ENCODE results near the gene SLC35G2. TPM values are rescaled to one million over a fixed set of nuclear protein-coding genes. Genes with fewer than 3 reads are reported as not detected.
"Not testable (repeated sequence)": the region's sequence is repeated elsewhere in the genome, so short reads cannot be mapped to it uniquely, and the experiment has no call there.

Gene SLC35G2
- total RNA-seq, 1 donor from 2014 or later, result 10.1 TPM

- Histone ChIP-seq H3K4me1 (ENCODE audit: insufficient read depth, low read length) (peaks cover 12% of the 10 kb centered on the region), H3K27me3 (ENCODE audit: insufficient read depth, low read length) (no peaks in the 10 kb centered on the region), H3K9me3 (ENCODE audit: insufficient read depth, low read depth, low read length) (no peaks in the 10 kb centered on the region), H3K79me2 (ENCODE audit: insufficient read depth, low read length) (peaks cover 86% of the 10 kb centered on the region), H3K4me2 (ENCODE audit: low read length) (no peak overlapping the region), H3K4me3 (ENCODE audit: insufficient read depth, low read depth, low read length) (no peak overlapping the region), H3K36me3 (ENCODE audit: insufficient read depth, low read length) (no peaks in the 10 kb centered on the region), H3K9ac (ENCODE audit: low read length) (no peak overlapping the region), H4K20me1 (ENCODE audit: insufficient read depth, low read length) (peaks cover 53% of the 10 kb centered on the region), H3K27ac (ENCODE audit: low read depth, low read length) (no peak overlapping the region), H2AFZ (ENCODE audit: low read depth, low read length) (no peak overlapping the region)
- Mint-ChIP-seq H3K27me3 (ENCODE audit: low read depth, unreplicated experiment) (no peaks in the 10 kb centered on the region), H3K4me3 (ENCODE audit: unreplicated experiment) (no peak overlapping the region), H3K36me3 (ENCODE audit: low read depth, unreplicated experiment) (peaks cover 24% of the 10 kb centered on the region), H3K4me1 (ENCODE audit: low read depth, unreplicated experiment) (peaks cover 11% of the 10 kb centered on the region), H3K27ac (ENCODE audit: unreplicated experiment) (no peak overlapping the region), H3K9me3 (ENCODE audit: unreplicated experiment) (peaks cover 10% of the 10 kb centered on the region)
- no peak for FAIRE-seq
- TF ChIP-seq CTCF (IDR thresholded peaks at IDR 0.05; ENCODE audit: insufficient read depth, low read depth, low read length) (no peak), EZH2 (IDR thresholded peaks at IDR 0.05; ENCODE audit: insufficient read depth, low read length) (no peak)
- DNase-seq (ENCODE audit: low read depth), result no peak
Measured at GRCh38 chr3:136891934-136892855, 73.3 kb downstream of the SLC35G2 start.

GRCh38 chr3:136893848-136894443 lies 75.0 kb downstream of the SLC35G2 start:
- no peak overlapping the region for H3K27ac Mint-ChIP-seq (ENCODE audit: unreplicated experiment)
- Histone ChIP-seq H4K20me1 (ENCODE audit: insufficient read depth, low read length) (peaks cover 54% of the 10 kb centered on the region), H3K79me2 (ENCODE audit: insufficient read depth, low read length) (peaks cover 90% of the 10 kb centered on the region), H3K36me3 (ENCODE audit: insufficient read depth, low read length) (no peaks in the 10 kb centered on the region), H3K4me3 (ENCODE audit: insufficient read depth, low read depth, low read length) (no peak overlapping the region), H3K4me2 (ENCODE audit: low read length) (peak overlapping the region; percentile 23), H3K27me3 (ENCODE audit: insufficient read depth, low read length) (no peaks in the 10 kb centered on the region), H3K27ac (ENCODE audit: low read depth, low read length) (peak overlapping the region; percentile 16), H3K4me1 (ENCODE audit: insufficient read depth, low read length) (peaks cover 12% of the 10 kb centered on the region), H2AFZ (ENCODE audit: low read depth, low read length) (no peak overlapping the region), H3K9ac (ENCODE audit: low read length) (no peak overlapping the region), H3K9me3 (ENCODE audit: insufficient read depth, low read depth, low read length) (no peaks in the 10 kb centered on the region)
- no peak overlapping the region for H3K4me3 Mint-ChIP-seq (ENCODE audit: unreplicated experiment)
- DNase-seq (ENCODE audit: low read depth) (peak; percentile 80), FAIRE-seq (peak; percentile 17)
- TF ChIP-seq CTCF (IDR thresholded peaks at IDR 0.05; ENCODE audit: insufficient read depth, low read depth, low read length) (no peak), EZH2 (IDR thresholded peaks at IDR 0.05; ENCODE audit: insufficient read depth, low read length) (no peak)
- H3K36me3 Mint-ChIP-seq (ENCODE audit: low read depth, unreplicated experiment), result peaks cover 22% of the 10 kb centered on the region
- peaks cover 10% of the 10 kb centered on the region for H3K9me3 Mint-ChIP-seq (ENCODE audit: unreplicated experiment)
- no peaks in the 10 kb centered on the region for H3K27me3 Mint-ChIP-seq (ENCODE audit: low read depth, unreplicated experiment)
- peaks cover 13% of the 10 kb centered on the region for H3K4me1 Mint-ChIP-seq (ENCODE audit: low read depth, unreplicated experiment)

GRCh38 chr3:136897171-136897570 lies 78.2 kb downstream of the SLC35G2 start:
- H2AFZ ChIP-seq (ENCODE audit: low read depth, low read length); H3K27ac Mint-ChIP-seq (ENCODE audit: unreplicated experiment); H3K36me3 ChIP-seq (ENCODE audit: insufficient read depth, low read length); DNase-seq (ENCODE audit: low read depth); H3K9me3 Mint-ChIP-seq (ENCODE audit: unreplicated experiment); H3K27me3 ChIP-seq (ENCODE audit: insufficient read depth, low read length); H3K27ac ChIP-seq (ENCODE audit: low read depth, low read length); H3K4me2 ChIP-seq (ENCODE audit: low read length); H3K9ac ChIP-seq (ENCODE audit: low read length); H3K4me3 Mint-ChIP-seq (ENCODE audit: unreplicated experiment); H3K4me3 ChIP-seq (ENCODE audit: insufficient read depth, low read depth, low read length); FAIRE-seq; H3K27me3 Mint-ChIP-seq (ENCODE audit: low read depth, unreplicated experiment); H3K9me3 ChIP-seq (ENCODE audit: insufficient read depth, low read depth, low read length): not testable (repeated sequence)
- peaks cover 12% of the 10 kb centered on the region for H3K4me1 ChIP-seq (ENCODE audit: insufficient read depth, low read length)
- H3K4me1 Mint-ChIP-seq (ENCODE audit: low read depth, unreplicated experiment), result peaks cover 28% of the 10 kb centered on the region
- peaks cover 20% of the 10 kb centered on the region for H3K36me3 Mint-ChIP-seq (ENCODE audit: low read depth, unreplicated experiment)
- peaks cover 65% of the 10 kb centered on the region for H4K20me1 ChIP-seq (ENCODE audit: insufficient read depth, low read length)
- peaks cover 88% of the 10 kb centered on the region for H3K79me2 ChIP-seq (ENCODE audit: insufficient read depth, low read length)

Measured in astrocyte (in vitro differentiated cells and primary cell).